HepG2 (cell line): ENCODE measurements around the gene FAM111A. TPM values are rescaled to one million over a fixed set of nuclear protein-coding genes. Genes with fewer than 3 reads are reported as not detected.

Experiments used
- CHCHD3 ChIP-seq: sonication (generic); formaldehyde crosslinking; IDR thresholded peaks from 2 replicates; pipeline ENCODE4 v1.8.0; 2022; ENCODE audit warnings: mild to moderate bottlenecking, missing genetic modification reagents, moderate library complexity
- EED ChIP-seq: sonication (generic); formaldehyde crosslinking; IDR thresholded peaks from 2 replicates; pipeline ENCODE4 v1.5.0; 2020; ENCODE audit warnings: mild to moderate bottlenecking, missing genetic modification reagents
- ELF1 ChIP-seq: sonication (generic); formaldehyde crosslinking; IDR thresholded peaks from 2 replicates; pipeline ENCODE4 v1.4.0; 2020; ENCODE audit warnings: missing genetic modification reagents
- ESRRA ChIP-seq: sonication (generic); formaldehyde crosslinking; IDR thresholded peaks from 2 replicates; pipeline ENCODE4 v1.5.1; 2020; ENCODE audit warnings: mild to moderate bottlenecking, low read depth, missing genetic modification reagents
- GATA4 ChIP-seq: sonication (generic); IDR thresholded peaks from 2 replicates; pipeline ENCODE4 v1.6.1; 2016; ENCODE audit warnings: antibody characterized with exemption, low read depth, borderline replicate concordance
- HMGA1 ChIP-seq: sonication (generic); formaldehyde crosslinking; conservative IDR thresholded peaks from 2 replicates; pipeline ENCODE4 v1.4.0; 2020; ENCODE audit warnings: missing genetic modification reagents
- HNF4G ChIP-seq, 2 experiments: sonication (generic) in 1 of 2; formaldehyde crosslinking in 1 of 2; IDR thresholded peaks; 2 replicates each; pipeline versions ENCODE4 v1.4.0 to v1.6.1; 2011 to 2020; ENCODE audit warnings: borderline replicate concordance in 2 of 2, low read depth in 2 of 2, mild to moderate bottlenecking in 2 of 2, low read length in 1 of 2, missing genetic modification reagents in 1 of 2, moderate library complexity in 1 of 2
- HOXA9 ChIP-seq: sonication (generic); formaldehyde crosslinking; IDR thresholded peaks from 2 replicates; pipeline ENCODE4 v1.8.1; 2022; ENCODE audit warnings: missing genetic modification reagents, mild to moderate bottlenecking, moderate library complexity, borderline replicate concordance
- ISL2 ChIP-seq: sonication (generic); formaldehyde crosslinking; IDR thresholded peaks from 2 replicates; pipeline ENCODE4 v1.5.0; 2020; ENCODE audit warnings: missing genetic modification reagents
- MIER3 ChIP-seq: IDR thresholded peaks from 2 replicates; pipeline ENCODE4 v1.6.1; 2016; ENCODE audit warnings: missing compliant biosample characterization, borderline replicate concordance
- SRF ChIP-seq: IDR thresholded peaks from 2 replicates; pipeline ENCODE4 v1.6.1; 2011; ENCODE audit warnings: mild to moderate bottlenecking, low read depth, low read length, moderate library complexity
- ZMAT3 ChIP-seq: sonication (generic); formaldehyde crosslinking; conservative IDR thresholded peaks from 2 replicates; pipeline ENCODE4 v1.7.0; 2021; ENCODE audit warnings: missing genetic modification reagents
- ZMYM4 ChIP-seq: sonication (generic); formaldehyde crosslinking; IDR thresholded peaks from 2 replicates; pipeline ENCODE4 v1.8.1; 2023; ENCODE audit warnings: mild to moderate bottlenecking, missing genetic modification reagents
- ZNF143 ChIP-seq: sonication (generic); formaldehyde crosslinking; IDR thresholded peaks from 2 replicates; pipeline ENCODE4 v1.4.0; 2020; ENCODE audit warnings: missing genetic modification reagents
- ZNF17 ChIP-seq: sonication (generic); formaldehyde crosslinking; IDR thresholded peaks from 2 replicates; pipeline ENCODE4 v1.5.0; 2020; ENCODE audit warnings: mild to moderate bottlenecking, missing genetic modification reagents
- ZNF577 ChIP-seq: sonication (generic); formaldehyde crosslinking; IDR thresholded peaks from 2 replicates; pipeline ENCODE4 v1.4.0; 2020; ENCODE audit warnings: mild to moderate bottlenecking, low read depth, missing genetic modification reagents, borderline replicate concordance
- ZNF616 ChIP-seq: sonication (generic); formaldehyde crosslinking; IDR thresholded peaks from 2 replicates; pipeline ENCODE4 v1.5.0; 2020; ENCODE audit warnings: low read depth, mild to moderate bottlenecking, missing genetic modification reagents
- ZNF7 ChIP-seq: IDR thresholded peaks from 2 replicates; pipeline ENCODE4 v1.6.1; 2016; ENCODE audit warnings: missing biosample characterization, missing genetic modification reagents
- polyA plus RNA-seq, 8 experiments: library from polyadenylated mRNA; depleted of rRNA in 3 of 8; stranded (reverse) in 7 of 8; unstranded in 1 of 8; fragments of >200 nt; fragmentation: Illumina TruSeq in 4 of 8; extraction: Trizol in 4 of 8; gene quantifications; 2 replicates each; pipeline versions ENCODE4 v1.2.1 to v1.2.3, GENCODE V29; 2011 to 2016; ENCODE audit warnings: low read depth in 4 of 8, missing spikeins in 1 of 8, mixed read lengths in 1 of 8; ENCODE audit not compliant: insufficient read depth in 1 of 8
- total RNA-seq, 5 experiments: library from RNA; depleted of rRNA; stranded (reverse); fragments of >200 nt; fragmentation: Illumina TruSeq; extraction: Trizol; gene quantifications; 2 replicates each; pipeline ENCODE4 v1.2.3, GENCODE V29; 2016; ENCODE audit warnings: low read depth in 1 of 5
- TF ChIP-seq, protein P1 (sequence below): sonication (generic); IDR thresholded peaks from 2 replicates; pipeline ENCODE4 v1.6.1; 2016; ENCODE audit warnings: low read depth, borderline replicate concordance
- TF ChIP-seq, protein P2 (sequence below): sonication (generic); formaldehyde crosslinking; IDR thresholded peaks from 2 replicates; pipeline ENCODE4 v1.4.0; 2020; ENCODE audit warnings: mild to moderate bottlenecking, missing genetic modification reagents

The FAM111A gene
- total and polyA plus RNA-seq, 2 of the 13 experiments (the other 11 are each of a cell fraction or from before 2014, with no cell fraction given): 3.2 to 13.5 TPM

DNA sequence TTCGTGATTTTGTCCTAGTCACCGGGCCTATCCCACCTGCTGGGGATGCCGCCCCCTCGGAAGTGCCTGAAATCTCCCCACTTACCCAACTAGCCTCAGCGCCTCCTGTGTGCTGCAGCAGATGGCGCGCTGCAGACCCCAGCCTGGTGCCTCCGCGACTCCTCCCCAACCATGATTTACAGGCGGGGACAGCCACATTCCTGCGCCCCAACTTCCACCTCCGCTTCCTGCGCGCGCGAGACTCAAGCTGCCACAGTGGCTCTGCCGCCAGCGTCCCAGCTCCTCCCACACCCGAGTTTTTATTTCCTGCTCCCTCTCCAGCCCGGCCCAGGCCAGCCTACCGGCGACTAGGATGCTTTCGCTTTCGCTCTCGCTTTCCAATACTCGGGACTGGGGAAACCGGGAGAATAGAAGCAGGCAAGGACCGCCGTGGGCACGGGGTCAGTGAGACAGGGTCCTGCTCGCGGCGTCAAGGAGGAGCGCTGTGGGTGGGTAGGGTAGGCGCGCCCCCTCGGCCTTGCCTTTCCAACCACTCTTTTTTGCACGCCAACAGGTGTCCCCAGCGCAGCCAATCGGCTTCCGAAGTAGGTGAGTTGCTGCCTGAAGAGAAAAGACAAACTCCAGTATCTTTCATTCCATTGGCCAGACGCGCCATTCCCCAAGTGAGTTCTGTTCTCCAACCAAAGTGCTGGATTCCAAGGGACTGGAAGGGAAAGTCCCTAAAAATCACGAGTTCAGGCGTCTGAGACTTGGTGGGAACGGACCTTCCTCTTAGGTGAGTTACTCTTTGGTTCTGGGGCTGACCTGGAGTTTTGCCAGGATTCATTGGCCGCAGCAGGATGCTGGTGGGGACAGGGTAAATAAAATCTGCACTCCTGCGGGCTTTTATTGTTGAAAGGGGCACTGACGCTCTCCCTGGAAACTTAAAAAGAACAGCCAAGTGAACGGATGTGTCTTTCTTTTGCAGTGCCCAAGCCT lies at the start of gene FAM111A (continued):
- TF ChIP-seq ZNF577 (CRISPR knock-in tag): no peak
- TF ChIP-seq ZNF616 (CRISPR knock-in tag): no peak
- no peak for TF ChIP-seq ZMAT3 (CRISPR knock-in tag)
- no peak for TF ChIP-seq ZNF7 (CRISPR knock-in tag)
- TF ChIP-seq, protein P1, sequence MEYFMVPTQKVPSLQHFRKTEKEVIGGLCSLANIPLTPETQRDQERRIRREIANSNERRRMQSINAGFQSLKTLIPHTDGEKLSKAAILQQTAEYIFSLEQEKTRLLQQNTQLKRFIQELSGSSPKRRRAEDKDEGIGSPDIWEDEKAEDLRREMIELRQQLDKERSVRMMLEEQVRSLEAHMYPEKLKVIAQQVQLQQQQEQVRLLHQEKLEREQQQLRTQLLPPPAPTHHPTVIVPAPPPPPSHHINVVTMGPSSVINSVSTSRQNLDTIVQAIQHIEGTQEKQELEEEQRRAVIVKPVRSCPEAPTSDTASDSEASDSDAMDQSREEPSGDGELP: no peak; the same call in 1 of the 2 replicates
- no peak for TF ChIP-seq CHCHD3 (CRISPR knock-in tag)
- TF ChIP-seq HMGA1 (CRISPR knock-in tag): no peak
- 0 out of 2 replicates have a peak, but pooled peaks have one; percentile 29 for TF ChIP-seq ZNF143 (CRISPR knock-in tag)
- TF ChIP-seq MIER3: peak; percentile 15; the same call in 1 of the 2 replicates
- TF ChIP-seq ISL2: no peak
- no peak for TF ChIP-seq SRF
- TF ChIP-seq GATA4: 0 out of 2 replicates have a peak, but pooled peaks have one; percentile 12
- peak; percentile 93 for TF ChIP-seq HOXA9 (CRISPR knock-in tag)
- TF ChIP-seq, protein P2, sequence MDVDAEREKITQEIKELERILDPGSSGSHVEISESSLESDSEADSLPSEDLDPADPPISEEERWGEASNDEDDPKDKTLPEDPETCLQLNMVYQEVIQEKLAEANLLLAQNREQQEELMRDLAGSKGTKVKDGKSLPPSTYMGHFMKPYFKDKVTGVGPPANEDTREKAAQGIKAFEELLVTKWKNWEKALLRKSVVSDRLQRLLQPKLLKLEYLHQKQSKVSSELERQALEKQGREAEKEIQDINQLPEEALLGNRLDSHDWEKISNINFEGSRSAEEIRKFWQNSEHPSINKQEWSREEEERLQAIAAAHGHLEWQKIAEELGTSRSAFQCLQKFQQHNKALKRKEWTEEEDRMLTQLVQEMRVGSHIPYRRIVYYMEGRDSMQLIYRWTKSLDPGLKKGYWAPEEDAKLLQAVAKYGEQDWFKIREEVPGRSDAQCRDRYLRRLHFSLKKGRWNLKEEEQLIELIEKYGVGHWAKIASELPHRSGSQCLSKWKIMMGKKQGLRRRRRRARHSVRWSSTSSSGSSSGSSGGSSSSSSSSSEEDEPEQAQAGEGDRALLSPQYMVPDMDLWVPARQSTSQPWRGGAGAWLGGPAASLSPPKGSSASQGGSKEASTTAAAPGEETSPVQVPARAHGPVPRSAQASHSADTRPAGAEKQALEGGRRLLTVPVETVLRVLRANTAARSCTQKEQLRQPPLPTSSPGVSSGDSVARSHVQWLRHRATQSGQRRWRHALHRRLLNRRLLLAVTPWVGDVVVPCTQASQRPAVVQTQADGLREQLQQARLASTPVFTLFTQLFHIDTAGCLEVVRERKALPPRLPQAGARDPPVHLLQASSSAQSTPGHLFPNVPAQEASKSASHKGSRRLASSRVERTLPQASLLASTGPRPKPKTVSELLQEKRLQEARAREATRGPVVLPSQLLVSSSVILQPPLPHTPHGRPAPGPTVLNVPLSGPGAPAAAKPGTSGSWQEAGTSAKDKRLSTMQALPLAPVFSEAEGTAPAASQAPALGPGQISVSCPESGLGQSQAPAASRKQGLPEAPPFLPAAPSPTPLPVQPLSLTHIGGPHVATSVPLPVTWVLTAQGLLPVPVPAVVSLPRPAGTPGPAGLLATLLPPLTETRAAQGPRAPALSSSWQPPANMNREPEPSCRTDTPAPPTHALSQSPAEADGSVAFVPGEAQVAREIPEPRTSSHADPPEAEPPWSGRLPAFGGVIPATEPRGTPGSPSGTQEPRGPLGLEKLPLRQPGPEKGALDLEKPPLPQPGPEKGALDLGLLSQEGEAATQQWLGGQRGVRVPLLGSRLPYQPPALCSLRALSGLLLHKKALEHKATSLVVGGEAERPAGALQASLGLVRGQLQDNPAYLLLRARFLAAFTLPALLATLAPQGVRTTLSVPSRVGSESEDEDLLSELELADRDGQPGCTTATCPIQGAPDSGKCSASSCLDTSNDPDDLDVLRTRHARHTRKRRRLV (CRISPR knock-in tag): 0 out of 2 replicates have a peak, but pooled peaks have one; percentile 70
- no peak for TF ChIP-seq ZNF17 (CRISPR knock-in tag)
- no peak for TF ChIP-seq HNF4G (IDR thresholded peaks at IDR 0.05; ENCODE audit: borderline replicate concordance, low read depth, low read length)
- 0 out of 2 replicates have a peak, but pooled peaks have one; percentile 19 for TF ChIP-seq HNF4G (CRISPR knock-in tag; IDR thresholded peaks at IDR 0.05; ENCODE audit: borderline replicate concordance, low read depth)
- TF ChIP-seq EED: peak; percentile 27; the same call in 1 of the 2 replicates
- no peak; the same call in 1 of the 2 replicates for TF ChIP-seq ELF1 (CRISPR knock-in tag)
- TF ChIP-seq ZMYM4: peak; percentile 81
- peak; percentile 38; the same call in 1 of the 2 replicates for TF ChIP-seq ESRRA (CRISPR knock-in tag)
